ENCODE measurements around the gene DPH2.

The DPH2 gene

GRCh38 chr1:43949678-43950077, 20.1 kb upstream of the DPH2 start:
- Histone ChIP-seq H3K4me2 (ENCODE audit: low read length) (no peak overlapping the region), H3K4me3 (ENCODE audit: low read length) (no peak overlapping the region), H3K9me3 (ENCODE audit: insufficient read depth, low read length) (no peaks in the 10 kb centered on the region), H2AFZ (ENCODE audit: low read depth, low read length) (no peak overlapping the region), H3K4me1 (ENCODE audit: low read length) (peaks cover 6% of the 10 kb centered on the region), H3K36me3 (replicated peaks; ENCODE audit: low read depth, low read length) (no peaks in the 10 kb centered on the region), H3K27me3 (ENCODE audit: low read depth, low read length) (no peaks in the 10 kb centered on the region), H3K9ac (ENCODE audit: low read length) (no peak overlapping the region), H3K27ac (ENCODE audit: low read length) (no peak overlapping the region), H3K79me2 (ENCODE audit: low read length) (peaks cover 26% of the 10 kb centered on the region), H4K20me1 (ENCODE audit: insufficient read depth, low read length) (no peaks in the 10 kb centered on the region)
- no peak for TF ChIP-seq EZH2phosphoT487 (IDR thresholded peaks at IDR 0.05; ENCODE audit: low read depth)
- TF ChIP-seq, protein P1, sequence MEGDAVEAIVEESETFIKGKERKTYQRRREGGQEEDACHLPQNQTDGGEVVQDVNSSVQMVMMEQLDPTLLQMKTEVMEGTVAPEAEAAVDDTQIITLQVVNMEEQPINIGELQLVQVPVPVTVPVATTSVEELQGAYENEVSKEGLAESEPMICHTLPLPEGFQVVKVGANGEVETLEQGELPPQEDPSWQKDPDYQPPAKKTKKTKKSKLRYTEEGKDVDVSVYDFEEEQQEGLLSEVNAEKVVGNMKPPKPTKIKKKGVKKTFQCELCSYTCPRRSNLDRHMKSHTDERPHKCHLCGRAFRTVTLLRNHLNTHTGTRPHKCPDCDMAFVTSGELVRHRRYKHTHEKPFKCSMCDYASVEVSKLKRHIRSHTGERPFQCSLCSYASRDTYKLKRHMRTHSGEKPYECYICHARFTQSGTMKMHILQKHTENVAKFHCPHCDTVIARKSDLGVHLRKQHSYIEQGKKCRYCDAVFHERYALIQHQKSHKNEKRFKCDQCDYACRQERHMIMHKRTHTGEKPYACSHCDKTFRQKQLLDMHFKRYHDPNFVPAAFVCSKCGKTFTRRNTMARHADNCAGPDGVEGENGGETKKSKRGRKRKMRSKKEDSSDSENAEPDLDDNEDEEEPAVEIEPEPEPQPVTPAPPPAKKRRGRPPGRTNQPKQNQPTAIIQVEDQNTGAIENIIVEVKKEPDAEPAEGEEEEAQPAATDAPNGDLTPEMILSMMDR (IDR thresholded peaks at IDR 0.05; ENCODE audit: low read depth, low read length): no peak

DNA sequence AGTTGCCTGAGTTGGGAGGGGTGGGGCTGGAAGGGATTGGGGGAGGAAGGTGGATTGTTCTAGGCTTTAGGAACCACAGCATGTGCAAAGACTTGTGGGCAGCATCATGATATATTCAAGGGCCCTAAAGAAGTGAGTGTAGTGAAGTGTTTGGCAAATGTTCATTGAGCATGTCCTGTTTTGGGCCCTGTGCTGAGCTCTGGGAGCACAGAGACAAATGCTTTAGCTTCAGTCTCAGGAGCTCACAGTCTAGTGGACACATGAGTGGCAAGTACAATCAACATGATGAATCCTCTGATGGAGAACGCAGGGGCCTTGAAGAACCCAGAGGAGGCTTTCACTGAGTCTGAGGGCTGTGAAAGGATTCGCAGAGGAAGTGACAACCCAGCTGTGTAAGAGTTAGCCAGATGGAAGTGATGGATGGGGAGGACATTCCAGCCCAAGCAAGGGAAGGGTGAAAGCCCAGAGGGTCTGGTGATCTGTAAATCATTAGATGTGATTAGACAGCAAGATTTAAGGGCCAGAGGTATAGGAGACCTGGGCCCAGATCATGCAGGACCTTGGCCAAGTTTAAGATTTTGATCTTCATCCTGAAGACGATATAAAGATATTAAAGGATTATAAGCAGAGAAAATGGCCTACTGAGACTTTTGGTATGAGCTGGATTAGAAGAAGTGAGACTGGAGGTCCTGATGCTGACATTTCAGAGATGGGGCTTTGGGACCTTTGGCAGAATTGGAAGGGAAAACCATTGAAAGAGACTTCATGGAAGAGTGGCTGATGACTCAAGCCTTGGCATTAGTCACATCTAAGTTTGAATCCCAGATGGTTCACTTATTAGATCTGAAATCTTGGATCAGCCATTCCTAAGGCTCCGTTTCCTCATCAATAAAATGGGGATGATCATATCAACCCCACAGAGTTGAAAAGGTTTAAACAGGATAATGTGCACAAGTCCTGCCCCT, 18.5 kb upstream of the DPH2 start:
- Histone ChIP-seq H3K4me1 (ENCODE audit: low read length) (peaks cover 6% of the 10 kb centered on the region), H2AFZ (ENCODE audit: low read depth, low read length) (no peak overlapping the region), H3K79me2 (ENCODE audit: low read length) (peaks cover 13% of the 10 kb centered on the region), H4K20me1 (ENCODE audit: insufficient read depth, low read length) (no peaks in the 10 kb centered on the region), H3K4me3 (ENCODE audit: low read length) (no peak overlapping the region), H3K4me2 (ENCODE audit: low read length) (no peak overlapping the region), H3K27ac (ENCODE audit: low read length) (no peak overlapping the region), H3K9me3 (ENCODE audit: insufficient read depth, low read length) (no peaks in the 10 kb centered on the region), H3K9ac (ENCODE audit: low read length) (no peak overlapping the region), H3K36me3 (replicated peaks; ENCODE audit: low read depth, low read length) (no peaks in the 10 kb centered on the region), H3K27me3 (ENCODE audit: low read depth, low read length) (no peaks in the 10 kb centered on the region)
- TF ChIP-seq EZH2phosphoT487 (IDR thresholded peaks at IDR 0.05; ENCODE audit: low read depth): no peak
- TF ChIP-seq, protein P1 (IDR thresholded peaks at IDR 0.05; ENCODE audit: low read depth, low read length): no peak

DNA sequence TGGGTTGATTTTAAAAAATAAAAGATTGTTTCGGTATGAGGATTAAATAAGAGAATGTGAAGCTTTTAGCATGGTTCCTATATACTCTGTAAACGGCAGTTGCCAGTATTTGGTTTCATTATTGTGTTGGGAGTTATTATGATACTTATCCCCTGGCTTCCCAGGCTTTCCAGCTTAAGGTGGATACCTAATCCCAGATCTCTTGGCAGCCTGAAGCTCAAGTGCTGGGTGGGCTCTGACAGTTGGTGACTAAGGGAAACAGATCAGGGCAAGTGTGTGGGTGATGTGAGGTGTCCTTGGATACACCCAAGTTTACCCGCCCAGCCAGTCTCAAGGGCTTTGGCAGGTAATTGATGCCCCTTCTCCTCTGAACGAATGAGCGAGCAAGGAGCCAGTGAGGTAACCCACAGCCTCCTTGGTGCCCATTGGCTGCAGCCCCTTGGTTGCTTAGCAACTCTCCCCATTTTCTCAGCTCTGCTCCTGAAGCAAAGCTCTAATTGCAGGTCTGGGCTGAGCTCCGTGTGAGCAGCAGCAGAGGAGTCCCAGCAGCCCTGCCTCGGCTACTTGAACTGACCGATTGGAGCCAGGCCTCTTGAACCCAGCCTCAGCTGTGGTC, 17.0 kb upstream of the DPH2 start:
- no peaks in the 10 kb centered on the region for H3K36me3 ChIP-seq (replicated peaks; ENCODE audit: low read depth, low read length)
- no peaks in the 10 kb centered on the region for H3K9me3 ChIP-seq (ENCODE audit: insufficient read depth, low read length)
- no peak overlapping the region for H3K27ac ChIP-seq (ENCODE audit: low read length)
- H4K20me1 ChIP-seq (ENCODE audit: insufficient read depth, low read length): no peaks in the 10 kb centered on the region
- no peak overlapping the region for H3K4me2 ChIP-seq (ENCODE audit: low read length)
- no peak overlapping the region for H3K4me3 ChIP-seq (ENCODE audit: low read length)
- no peak overlapping the region for H2AFZ ChIP-seq (ENCODE audit: low read depth, low read length)
- no peak for TF ChIP-seq EZH2phosphoT487 (IDR thresholded peaks at IDR 0.05; ENCODE audit: low read depth)
- TF ChIP-seq, protein P1 (IDR thresholded peaks at IDR 0.05; ENCODE audit: low read depth, low read length): no peak
- no peaks in the 10 kb centered on the region for H3K27me3 ChIP-seq (ENCODE audit: low read depth, low read length)
- H3K9ac ChIP-seq (ENCODE audit: low read length): no peak overlapping the region
- H3K4me1 ChIP-seq (ENCODE audit: low read length): peaks cover 4% of the 10 kb centered on the region
- peaks cover 3% of the 10 kb centered on the region for H3K79me2 ChIP-seq (ENCODE audit: low read length)

DNA sequence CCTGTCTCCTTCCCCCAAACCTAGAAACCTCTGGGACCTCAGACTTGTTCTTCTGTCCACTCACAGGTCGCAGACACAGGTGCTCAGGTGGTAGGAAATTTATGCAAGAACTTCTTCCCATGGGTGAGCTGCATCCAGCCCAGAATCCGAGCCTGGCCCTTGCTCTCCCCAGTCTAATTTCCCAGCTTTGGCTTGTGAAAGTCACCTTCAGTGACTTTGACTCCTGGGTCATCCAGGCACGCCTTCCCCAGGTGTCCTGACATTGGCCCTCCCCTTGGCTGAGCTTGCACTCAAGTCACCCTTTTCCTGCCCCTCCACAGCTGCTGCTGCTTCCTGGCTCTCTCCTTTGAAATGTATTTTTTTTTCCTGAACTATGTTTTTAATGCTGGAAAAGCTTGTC, 16.4 kb upstream of the DPH2 start:
- H3K27ac ChIP-seq (ENCODE audit: low read length): no peak overlapping the region

More for the DNA sequence above, 16.4 kb upstream of the DPH2 start:
- Histone ChIP-seq H3K79me2 (ENCODE audit: low read length) (no peaks in the 10 kb centered on the region), H3K4me3 (ENCODE audit: low read length) (no peak overlapping the region), H3K4me1 (ENCODE audit: low read length) (no peaks in the 10 kb centered on the region), H2AFZ (ENCODE audit: low read depth, low read length) (no peak overlapping the region), H3K9ac (ENCODE audit: low read length) (no peak overlapping the region), H4K20me1 (ENCODE audit: insufficient read depth, low read length) (no peaks in the 10 kb centered on the region), H3K4me2 (ENCODE audit: low read length) (no peak overlapping the region), H3K9me3 (ENCODE audit: insufficient read depth, low read length) (no peaks in the 10 kb centered on the region), H3K27me3 (ENCODE audit: low read depth, low read length) (no peaks in the 10 kb centered on the region), H3K36me3 (replicated peaks; ENCODE audit: low read depth, low read length) (no peaks in the 10 kb centered on the region)
- TF ChIP-seq EZH2phosphoT487 (IDR thresholded peaks at IDR 0.05; ENCODE audit: low read depth): no peak
- TF ChIP-seq, protein P1 (IDR thresholded peaks at IDR 0.05; ENCODE audit: low read depth, low read length): no peak
